K562 (cell line): ENCODE data around the gene TIMM17B. TPM values are rescaled to one million over a fixed set of nuclear protein-coding genes. Genes with fewer than 3 reads are reported as not detected.

Source experiments
- ARHGAP35 ChIP-seq: fragments of 450-650 bp; IDR thresholded peaks from 2 replicates; pipeline ENCODE4 v1.6.1; 2018; ENCODE audit not compliant: partially characterized antibody
- BHLHE40 ChIP-seq: IDR thresholded peaks from 2 replicates; pipeline ENCODE4 v1.6.1; 2011; ENCODE audit warnings: low read length, improper control_type of control experiment
- CBFA2T3 ChIP-seq: fragments of 450-650 bp; IDR thresholded peaks from 2 replicates; pipeline ENCODE4 v1.6.1; 2017
- CC2D1A ChIP-seq: fragments of 450-650 bp; IDR thresholded peaks from 2 replicates; pipeline ENCODE4 v1.6.1; 2017; ENCODE audit warnings: mild to moderate bottlenecking
- CGGBP1 ChIP-seq: fragments of 250-450 bp; sonication (Bioruptor Pico); IDR thresholded peaks from 2 replicates; pipeline ENCODE4 v1.9.0; 2021; ENCODE audit warnings: mild to moderate bottlenecking
- GTF2F1 ChIP-seq: IDR thresholded peaks from 2 replicates; pipeline ENCODE4 v1.6.1; 2011; ENCODE audit warnings: low read depth, low read length, improper control_type of control experiment
- HEY1 ChIP-seq: fragments of 250-450 bp; sonication (Bioruptor Pico); IDR thresholded peaks from 2 replicates; pipeline ENCODE4 v1.5.0; 2020; ENCODE audit warnings: mild to moderate bottlenecking, moderate library complexity, borderline replicate concordance
- KDM4B ChIP-seq, 2 experiments: fragments of 450-650 bp in 1 of 2; sonication (generic) in 1 of 2; IDR thresholded peaks; 2 replicates each; pipeline ENCODE4 v1.6.1; 2016 to 2017; ENCODE audit warnings: borderline replicate concordance in 2 of 2, antibody characterized with exemption in 1 of 2, low read depth in 1 of 2, mild to moderate bottlenecking in 1 of 2
- KLF10 ChIP-seq: fragments of 250-450 bp; sonication (Bioruptor Pico); IDR thresholded peaks from 2 replicates; pipeline ENCODE4 v1.6.1; 2021; ENCODE audit warnings: matching md5 sums
- LARP7 ChIP-seq: fragments of 450-650 bp; IDR thresholded peaks from 2 replicates; pipeline ENCODE4 v1.6.1; 2016
- MNT ChIP-seq, 2 experiments: fragments of 450-650 bp; conservative IDR thresholded peaks; 2 replicates each; pipeline ENCODE4 v1.6.1; 2017; ENCODE audit warnings: mild to moderate bottlenecking in 2 of 2, moderate library complexity in 2 of 2
- MTA1 ChIP-seq: fragments of 450-650 bp; IDR thresholded peaks from 2 replicates; pipeline ENCODE4 v1.6.1; 2017; ENCODE audit warnings: borderline replicate concordance
- NCOA2 ChIP-seq, 2 experiments: fragments of 450-650 bp; IDR thresholded peaks; 2 replicates each; pipeline ENCODE4 v1.6.1; 2018; ENCODE audit warnings: mild to moderate bottlenecking in 2 of 2, moderate library complexity in 1 of 2; ENCODE audit not compliant: partially characterized antibody in 2 of 2
- NCOA4 ChIP-seq: fragments of 450-650 bp; IDR thresholded peaks from 2 replicates; pipeline ENCODE4 v1.6.1; 2018; ENCODE audit warnings: mild to moderate bottlenecking; ENCODE audit not compliant: partially characterized antibody
- NR2C1 ChIP-seq, 2 experiments: fragments of 450-650 bp; IDR thresholded peaks; 2 replicates each; pipeline ENCODE4 v1.6.1; 2017; ENCODE audit warnings: mild to moderate bottlenecking in 2 of 2, antibody characterized with exemption in 1 of 2, inconsistent platforms in 1 of 2, missing compliant biosample characterization in 1 of 2, missing genetic modification characterization in 1 of 2
- POLR2AphosphoS5 ChIP-seq: IDR thresholded peaks from 2 replicates; pipeline ENCODE4 v1.6.1; 2011; ENCODE audit warnings: mild to moderate bottlenecking, low read depth, low read length, moderate library complexity; ENCODE audit not compliant: control insufficient read depth, insufficient read depth
- PTTG1 ChIP-seq: fragments of 450-650 bp; IDR thresholded peaks from 2 replicates; pipeline ENCODE4 v1.6.1; 2016; ENCODE audit warnings: low read depth, mild to moderate bottlenecking, missing genetic modification characterization, missing compliant biosample characterization
- RBM15 ChIP-seq: fragments of 200-400 bp; formaldehyde crosslinking; IDR thresholded peaks from 2 replicates; pipeline ENCODE4 v1.6.1; 2018; ENCODE audit warnings: mild to moderate bottlenecking, low read length, moderate library complexity; ENCODE audit not compliant: insufficient read depth
- SIX5 ChIP-seq, 2 experiments: IDR thresholded peaks; 2 replicates each; pipeline ENCODE4 v1.6.1; 2011; ENCODE audit warnings: low read length in 2 of 2, borderline replicate concordance in 1 of 2, low read depth in 1 of 2, mild to moderate bottlenecking in 1 of 2, moderate library complexity in 1 of 2; ENCODE audit not compliant: insufficient read depth in 1 of 2
- SMARCC2 ChIP-seq: fragments of 450-650 bp; IDR thresholded peaks from 2 replicates; pipeline ENCODE4 v1.6.1; 2017; ENCODE audit warnings: antibody characterized with exemption, moderate library complexity, mild to moderate bottlenecking, low read depth
- SRSF1 ChIP-seq: fragments of 200-400 bp; formaldehyde crosslinking; IDR thresholded peaks from 2 replicates; pipeline ENCODE4 v1.6.1; 2017; ENCODE audit warnings: mild to moderate bottlenecking, low read depth, low read length, moderate library complexity
- TAF7 ChIP-seq: fragments of 450-650 bp; IDR thresholded peaks from 2 replicates; pipeline ENCODE4 v1.6.1; 2016; ENCODE audit warnings: missing genetic modification characterization, missing compliant biosample characterization
- TEAD2 ChIP-seq: fragments of 450-650 bp; IDR thresholded peaks from 2 replicates; pipeline ENCODE4 v1.6.1; 2016; ENCODE audit warnings: missing genetic modification characterization, control low read depth, missing compliant biosample characterization
- TRIM28 ChIP-seq: fragments of 450-650 bp; IDR thresholded peaks from 2 replicates; pipeline ENCODE4 v1.6.1; 2017
- ZBTB17 ChIP-seq: fragments of 450-650 bp; formaldehyde crosslinking; IDR thresholded peaks from 2 replicates; pipeline ENCODE4 v1.4.0; 2020; ENCODE audit warnings: mild to moderate bottlenecking
- ZFP30 ChIP-seq: fragments of 250-450 bp; sonication (Bioruptor Pico); IDR thresholded peaks from 2 replicates; pipeline ENCODE4 v1.8.0; 2022; ENCODE audit warnings: moderate library complexity, mild to moderate bottlenecking, inconsistent platforms, borderline replicate concordance
- ZNF3 ChIP-seq: fragments of 250-450 bp; sonication (Bioruptor Pico); IDR thresholded peaks from 2 replicates; pipeline ENCODE4 v1.5.0; 2021; ENCODE audit warnings: mild to moderate bottlenecking, moderate library complexity
- ZNF511 ChIP-seq: sonication (generic); formaldehyde crosslinking; IDR thresholded peaks from 2 replicates; pipeline ENCODE4 v1.8.0; 2022; ENCODE audit warnings: mild to moderate bottlenecking, missing genetic modification reagents
- ZNF584 ChIP-seq: fragments of 200-800 bp; sonication (Bioruptor generic); IDR thresholded peaks from 2 replicates; pipeline ENCODE4 v1.6.1; 2016; ENCODE audit warnings: low read depth, mild to moderate bottlenecking, missing genetic modification characterization, missing compliant biosample characterization
- ZZZ3 ChIP-seq: fragments of 450-650 bp; IDR thresholded peaks from 2 replicates; pipeline ENCODE4 v1.6.1; 2016; ENCODE audit warnings: antibody characterized with exemption, mild to moderate bottlenecking, moderate library complexity
- polyA plus RNA-seq, 8 experiments: library from polyadenylated mRNA; depleted of rRNA in 4 of 8; stranded (reverse) in 5 of 8; unstranded in 3 of 8; fragments of >200 nt; fragmentation: Nextera tagmentation in 2 of 8; fragmentation: Illumina TruSeq in 1 of 8; extraction: Ambion mirVana in 2 of 8; extraction: Trizol in 1 of 8; gene quantifications; 2 replicates each; pipeline versions ENCODE4 v1.2.1 to v1.2.3, GENCODE V29; 2011 to 2014; ENCODE audit warnings: inconsistent platforms in 1 of 8, missing spikeins in 1 of 8
- total RNA-seq, 7 experiments: library from RNA; depleted of rRNA in 6 of 7; stranded (reverse); fragments of >200 nt in 6 of 7; fragmentation: Illumina TruSeq in 2 of 7; extraction: Trizol in 2 of 7; gene quantifications; 2 replicates each; pipeline versions ENCODE4 v1.2.1 to v1.2.3, GENCODE V29; 2011 to 2021; ENCODE audit warnings: low replicate concordance in 1 of 7

The TIMM17B gene
- total and polyA plus RNA-seq, 9 of the 15 experiments (the other 6 are each of a cell fraction or from before 2014, with no cell fraction given): 9.9 to 184 (median 115) TPM

- TF ChIP-seq LARP7 (no peak), GTF2F1 (no peak), PTTG1 (tag) (no peak), NCOA4 (no peak), ZNF3 (CRISPR knock-in tag) (no peak), BHLHE40 (peak; percentile 89), ARHGAP35 (no peak), TEAD2 (tag) (no peak), ZNF511 (no peak), TRIM28 (no peak), NCOA2 (IDR thresholded peaks at IDR 0.05; ENCODE audit: partially characterized antibody in 2 of 2) (no peak), ZNF584 (CRISPR knock-in tag) (no peak), TAF7 (tag) (peak; percentile 88), SRSF1 (no peak), CGGBP1 (CRISPR knock-in tag) (no peak), MNT (conservative IDR thresholded peaks at IDR 0.05) (no peak), CBFA2T3 (no peak), NR2C1 (IDR thresholded peaks at IDR 0.05) (no peak), NR2C1 (tag; IDR thresholded peaks at IDR 0.05) (no peak), ZZZ3 (no peak), POLR2AphosphoS5 (peak; percentile 69), SMARCC2 (no peak), KDM4B (IDR thresholded peaks at IDR 0.05; ENCODE audit: borderline replicate concordance in 2 of 2, low read depth in 1 of 2) (no peak), HEY1 (CRISPR knock-in tag) (no peak), ZBTB17 (CRISPR knock-in tag) (no peak), KLF10 (CRISPR knock-in tag) (no peak), RBM15 (no peak), SIX5 (IDR thresholded peaks at IDR 0.05; ENCODE audit: borderline replicate concordance in 1 of 2, insufficient read depth in 1 of 2, low read depth in 1 of 2, low read length in 2 of 2) (no peak), MTA1 (no peak), ZFP30 (no peak), CC2D1A (no peak)
Measured at GRCh38 chrX:48918643-48919340, 21.2 kb upstream of the TIMM17B start, which contains the start of gene PIM2 (continued).
